ENCODE results near the gene GNG11. TPM values are rescaled to one million over a fixed set of nuclear protein-coding genes. Genes with fewer than 3 reads are reported as not detected.
"Not testable (repeated sequence)": the region's sequence is repeated elsewhere in the genome, so short reads cannot be mapped to it uniquely, and the experiment has no call there.

GNG11 gene
- total RNA-seq, 1 experiment from 2014 or later, result not detected

GRCh38 chr7:93902777-93903423, 18.6 kb upstream of the GNG11 start:
- H3K27ac ChIP-seq (ENCODE audit: low read length), result no peak overlapping the region
- H3K9me3 ChIP-seq (ENCODE audit: low read length), result no peaks in the 10 kb centered on the region
- no peaks in the 10 kb centered on the region for H4K20me1 ChIP-seq (ENCODE audit: insufficient read depth, low read depth, low read length)
- no peaks in the 10 kb centered on the region for H3K4me1 ChIP-seq (ENCODE audit: low read length)
- 0 out of 2 replicates have a peak, but pooled peaks cover 3% of the 10 kb centered on the region for H3K27me3 ChIP-seq (ENCODE audit: low read length)
- no peak overlapping the region for H3K4me3 ChIP-seq (ENCODE audit: low read length)
- H3K9me2 ChIP-seq (replicated peaks; ENCODE audit: insufficient read depth, low read length), result no peaks in the 10 kb centered on the region
- no peaks in the 10 kb centered on the region for H3K79me2 ChIP-seq (ENCODE audit: low read length)
- DNase-seq, result peak; percentile 61
- no peak overlapping the region for H2AFZ ChIP-seq (ENCODE audit: low read length)
- no peaks in the 10 kb centered on the region for H3K36me3 ChIP-seq (ENCODE audit: insufficient read depth, low read length)
- H3K9ac ChIP-seq (ENCODE audit: low read length), result no peak overlapping the region
- no peak overlapping the region for H3K4me2 ChIP-seq (ENCODE audit: low read depth, low read length, poor library complexity, severe bottlenecking)

DNA sequence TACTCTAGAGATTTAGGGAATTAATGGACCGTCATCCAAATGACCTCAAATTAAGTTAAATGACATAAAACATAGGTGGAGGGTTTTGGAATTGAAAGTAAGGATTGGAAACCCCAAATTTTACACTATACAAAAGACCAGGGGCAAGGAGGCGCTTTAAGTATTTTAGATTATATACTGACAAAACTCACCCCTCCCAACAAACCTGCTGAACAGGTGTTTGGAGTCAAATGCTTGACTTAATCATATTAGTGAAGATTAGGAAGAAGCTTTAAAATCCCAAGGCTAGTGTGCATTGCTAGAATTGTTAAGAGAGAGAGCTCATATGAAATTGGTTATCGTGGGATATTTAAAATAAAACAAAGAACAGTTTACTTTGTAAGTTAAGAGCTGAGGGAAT, 15.3 kb upstream of the GNG11 start, which contains the start of gene GNGT1:
Gene GNGT1, plus strand, starts transcription at position 301 of the 400 bp plus-strand sequence. CDS start 180 bp downstream, outside the sequence.
- Histone ChIP-seq H3K4me2 (ENCODE audit: low read depth, low read length, poor library complexity, severe bottlenecking) (no peak within 1 kb of the TSS), H3K36me3 (ENCODE audit: insufficient read depth, low read length) (no peaks in the 10 kb centered on the region), H3K9me3 (ENCODE audit: low read length) (no peaks in the 10 kb centered on the region), H3K79me2 (ENCODE audit: low read length) (no peaks in the 10 kb centered on the region), H3K4me3 (ENCODE audit: low read length) (no peak within 1 kb of the TSS), H3K9me2 (replicated peaks; ENCODE audit: insufficient read depth, low read length) (no peaks in the 10 kb centered on the region), H2AFZ (ENCODE audit: low read length) (no peak within 1 kb of the TSS), H3K27me3 (ENCODE audit: low read length) (0 out of 2 replicates have a peak, but pooled peaks cover 2% of the 10 kb centered on the region), H3K9ac (ENCODE audit: low read length) (no peak within 1 kb of the TSS), H4K20me1 (ENCODE audit: insufficient read depth, low read depth, low read length) (no peaks in the 10 kb centered on the region), H3K27ac (ENCODE audit: low read length) (no peak within 1 kb of the TSS), H3K4me1 (ENCODE audit: low read length) (no peaks in the 10 kb centered on the region)
- DNase-seq, result no peak

DNA sequence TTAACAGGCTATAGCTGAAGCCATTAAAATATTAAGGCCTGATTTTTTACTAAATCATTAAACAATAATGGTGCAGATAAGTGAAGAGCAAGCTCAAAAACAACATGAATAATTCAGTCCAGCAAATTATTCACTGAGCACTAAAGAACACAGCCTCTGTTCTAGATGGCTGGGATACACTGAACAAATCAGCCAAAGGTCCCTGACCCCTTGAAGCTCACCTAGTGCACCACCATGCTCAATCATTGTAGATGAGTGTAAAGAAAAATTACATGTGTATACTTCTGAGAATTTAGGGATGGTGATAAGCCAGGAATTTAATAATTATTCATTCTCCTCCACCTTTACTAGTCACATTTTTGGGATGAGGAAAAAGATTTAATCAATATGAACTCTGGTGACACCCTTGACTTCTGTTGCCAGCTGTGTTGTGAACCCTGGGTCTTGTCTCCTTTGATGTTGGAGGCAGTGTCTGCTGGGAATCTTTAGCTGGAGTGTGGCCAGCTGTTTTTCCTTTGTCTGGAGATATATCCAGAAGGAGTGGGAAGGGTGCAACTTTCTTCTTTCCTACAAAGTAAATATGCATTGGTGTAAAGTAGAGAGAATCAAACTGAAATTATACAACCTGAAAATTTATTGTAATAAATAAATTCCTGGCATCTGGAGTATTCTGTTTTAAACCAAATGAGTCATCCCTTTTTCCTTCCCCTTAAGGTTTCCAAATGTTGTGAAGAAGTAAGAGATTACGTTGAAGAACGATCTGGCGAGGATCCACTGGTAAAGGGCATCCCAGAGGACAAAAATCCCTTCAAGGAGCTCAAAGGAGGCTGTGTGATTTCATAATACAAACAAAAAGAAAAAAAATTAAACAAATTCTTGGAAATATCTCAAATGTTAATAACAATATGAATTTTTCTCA, 11.2 kb upstream of the GNG11 start:
- Histone ChIP-seq H3K4me2 (ENCODE audit: low read depth, low read length, poor library complexity, severe bottlenecking) (no peak overlapping the region), H3K4me3 (ENCODE audit: low read length) (no peak overlapping the region), H3K9ac (ENCODE audit: low read length) (no peak overlapping the region), H3K27me3 (ENCODE audit: low read length) (no peaks in the 10 kb centered on the region), H3K79me2 (ENCODE audit: low read length) (no peaks in the 10 kb centered on the region), H3K9me3 (ENCODE audit: low read length) (no peaks in the 10 kb centered on the region), H3K9me2 (replicated peaks; ENCODE audit: insufficient read depth, low read length) (no peaks in the 10 kb centered on the region), H4K20me1 (ENCODE audit: insufficient read depth, low read depth, low read length) (no peaks in the 10 kb centered on the region), H3K36me3 (ENCODE audit: insufficient read depth, low read length) (no peaks in the 10 kb centered on the region), H2AFZ (ENCODE audit: low read length) (no peak overlapping the region), H3K27ac (ENCODE audit: low read length) (no peak overlapping the region), H3K4me1 (ENCODE audit: low read length) (no peaks in the 10 kb centered on the region)
- DNase-seq, result no peak

- not testable (repeated sequence) for H3K4me1 ChIP-seq (ENCODE audit: low read length); H3K4me3 ChIP-seq (ENCODE audit: low read length); H3K9ac ChIP-seq (ENCODE audit: low read length); H3K79me2 ChIP-seq (ENCODE audit: low read length); H3K36me3 ChIP-seq (ENCODE audit: insufficient read depth, low read length); H3K4me2 ChIP-seq (ENCODE audit: low read depth, low read length, poor library complexity, severe bottlenecking); H4K20me1 ChIP-seq (ENCODE audit: insufficient read depth, low read depth, low read length); DNase-seq; H2AFZ ChIP-seq (ENCODE audit: low read length); H3K9me2 ChIP-seq (replicated peaks; ENCODE audit: insufficient read depth, low read length); H3K9me3 ChIP-seq (ENCODE audit: low read length); H3K27me3 ChIP-seq (ENCODE audit: low read length); H3K27ac ChIP-seq (ENCODE audit: low read length)
These were observed 10.3 kb upstream of the GNG11 start for GRCh38 chr7:93911242-93911641.

GRCh38 chr7:93911661-93912060, 9.9 kb upstream of the GNG11 start:
- not testable (repeated sequence) for H3K4me1 ChIP-seq (ENCODE audit: low read length); H3K9ac ChIP-seq (ENCODE audit: low read length); H3K9me2 ChIP-seq (replicated peaks; ENCODE audit: insufficient read depth, low read length); H3K36me3 ChIP-seq (ENCODE audit: insufficient read depth, low read length); H3K4me2 ChIP-seq (ENCODE audit: low read depth, low read length, poor library complexity, severe bottlenecking); DNase-seq; H4K20me1 ChIP-seq (ENCODE audit: insufficient read depth, low read depth, low read length); H3K27ac ChIP-seq (ENCODE audit: low read length); H3K9me3 ChIP-seq (ENCODE audit: low read length); H3K27me3 ChIP-seq (ENCODE audit: low read length); H3K4me3 ChIP-seq (ENCODE audit: low read length); H2AFZ ChIP-seq (ENCODE audit: low read length); H3K79me2 ChIP-seq (ENCODE audit: low read length)

GRCh38 chr7:93913197-93913596, 8.3 kb upstream of the GNG11 start:
- H3K4me2 ChIP-seq (ENCODE audit: low read depth, low read length, poor library complexity, severe bottlenecking), result no peak overlapping the region
- no peak overlapping the region for H3K9ac ChIP-seq (ENCODE audit: low read length)
- no peaks in the 10 kb centered on the region for H3K27me3 ChIP-seq (ENCODE audit: low read length)
- no peak overlapping the region for H3K4me3 ChIP-seq (ENCODE audit: low read length)
- H2AFZ ChIP-seq (ENCODE audit: low read length), result no peak overlapping the region
- H3K9me3 ChIP-seq (ENCODE audit: low read length), result no peaks in the 10 kb centered on the region
- no peaks in the 10 kb centered on the region for H3K79me2 ChIP-seq (ENCODE audit: low read length)
- H3K36me3 ChIP-seq (ENCODE audit: insufficient read depth, low read length), result no peaks in the 10 kb centered on the region
- no peak for DNase-seq
- H3K9me2 ChIP-seq (replicated peaks; ENCODE audit: insufficient read depth, low read length), result no peaks in the 10 kb centered on the region
- no peaks in the 10 kb centered on the region for H3K4me1 ChIP-seq (ENCODE audit: low read length)
- no peaks in the 10 kb centered on the region for H4K20me1 ChIP-seq (ENCODE audit: insufficient read depth, low read depth, low read length)
- no peak overlapping the region for H3K27ac ChIP-seq (ENCODE audit: low read length)

- H3K79me2 ChIP-seq (ENCODE audit: low read length), result no peaks in the 10 kb centered on the region
- H3K9me3 ChIP-seq (ENCODE audit: low read length), result no peaks in the 10 kb centered on the region
- no peaks in the 10 kb centered on the region for H3K36me3 ChIP-seq (ENCODE audit: insufficient read depth, low read length)
- no peak overlapping the region for H2AFZ ChIP-seq (ENCODE audit: low read length)
- no peak overlapping the region for H3K4me2 ChIP-seq (ENCODE audit: low read depth, low read length, poor library complexity, severe bottlenecking)
- no peak overlapping the region for H3K4me3 ChIP-seq (ENCODE audit: low read length)
- H3K4me1 ChIP-seq (ENCODE audit: low read length), result no peaks in the 10 kb centered on the region
- H3K9me2 ChIP-seq (replicated peaks; ENCODE audit: insufficient read depth, low read length), result no peaks in the 10 kb centered on the region
- no peak for DNase-seq
- no peaks in the 10 kb centered on the region for H3K27me3 ChIP-seq (ENCODE audit: low read length)
- no peak overlapping the region for H3K27ac ChIP-seq (ENCODE audit: low read length)
- no peak overlapping the region for H3K9ac ChIP-seq (ENCODE audit: low read length)
- no peaks in the 10 kb centered on the region for H4K20me1 ChIP-seq (ENCODE audit: insufficient read depth, low read depth, low read length)
These were observed 6.9 kb upstream of the GNG11 start for GRCh38 chr7:93914581-93915066.

DNA sequence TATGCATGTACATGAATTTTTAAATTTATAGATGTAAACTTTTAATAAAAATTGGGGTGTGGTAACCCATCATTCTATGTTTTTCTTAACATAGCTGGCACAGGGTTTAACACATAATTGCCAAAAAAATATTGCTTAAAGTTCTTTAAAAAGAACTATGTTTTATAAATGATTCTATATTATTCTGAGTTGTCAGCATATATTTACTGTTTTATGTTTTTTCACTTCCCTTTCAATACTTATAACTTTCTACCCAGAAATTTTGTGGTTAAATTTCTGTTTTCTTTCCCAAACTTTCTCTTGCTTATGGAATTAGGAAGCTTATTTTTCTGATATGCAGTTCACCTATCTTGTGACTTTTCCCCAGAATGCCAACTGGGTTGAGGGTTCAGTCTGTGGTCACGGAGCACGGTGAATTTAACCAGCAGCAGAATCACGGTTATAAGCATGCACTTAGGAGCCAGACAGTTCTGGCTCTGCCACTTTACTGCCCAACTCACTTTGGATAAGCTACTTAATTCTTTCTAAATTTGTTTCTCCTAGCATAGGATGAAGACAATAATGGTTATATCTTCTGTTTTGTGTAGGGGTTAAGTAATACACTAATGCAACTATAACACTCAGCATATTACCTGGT, 6.2 kb upstream of the GNG11 start:
- H2AFZ ChIP-seq (ENCODE audit: low read length); H3K79me2 ChIP-seq (ENCODE audit: low read length); H3K27me3 ChIP-seq (ENCODE audit: low read length); H3K4me2 ChIP-seq (ENCODE audit: low read depth, low read length, poor library complexity, severe bottlenecking); H3K9me2 ChIP-seq (replicated peaks; ENCODE audit: insufficient read depth, low read length); H3K9me3 ChIP-seq (ENCODE audit: low read length); H3K27ac ChIP-seq (ENCODE audit: low read length); DNase-seq; H3K4me1 ChIP-seq (ENCODE audit: low read length); H3K36me3 ChIP-seq (ENCODE audit: insufficient read depth, low read length); H3K9ac ChIP-seq (ENCODE audit: low read length); H3K4me3 ChIP-seq (ENCODE audit: low read length); H4K20me1 ChIP-seq (ENCODE audit: insufficient read depth, low read depth, low read length): not testable (repeated sequence)

Measured in Karpas-422 (cell line).